HG03432 (cell line): ENCODE data around the gene CD300A.
"Not testable (repeated sequence)": the region's sequence is repeated elsewhere in the genome, so short reads cannot be mapped to it uniquely, and the experiment has no call there.

Experiments used
- ATAC-seq: cut with Tn5 transposase; IDR thresholded peaks from one replicate; pipeline ENCODE4 v1.9.1; 2021; ENCODE audit warnings: mild to moderate bottlenecking, moderate library complexity; ENCODE audit not compliant: unreplicated experiment

The CD300A gene

DNA sequence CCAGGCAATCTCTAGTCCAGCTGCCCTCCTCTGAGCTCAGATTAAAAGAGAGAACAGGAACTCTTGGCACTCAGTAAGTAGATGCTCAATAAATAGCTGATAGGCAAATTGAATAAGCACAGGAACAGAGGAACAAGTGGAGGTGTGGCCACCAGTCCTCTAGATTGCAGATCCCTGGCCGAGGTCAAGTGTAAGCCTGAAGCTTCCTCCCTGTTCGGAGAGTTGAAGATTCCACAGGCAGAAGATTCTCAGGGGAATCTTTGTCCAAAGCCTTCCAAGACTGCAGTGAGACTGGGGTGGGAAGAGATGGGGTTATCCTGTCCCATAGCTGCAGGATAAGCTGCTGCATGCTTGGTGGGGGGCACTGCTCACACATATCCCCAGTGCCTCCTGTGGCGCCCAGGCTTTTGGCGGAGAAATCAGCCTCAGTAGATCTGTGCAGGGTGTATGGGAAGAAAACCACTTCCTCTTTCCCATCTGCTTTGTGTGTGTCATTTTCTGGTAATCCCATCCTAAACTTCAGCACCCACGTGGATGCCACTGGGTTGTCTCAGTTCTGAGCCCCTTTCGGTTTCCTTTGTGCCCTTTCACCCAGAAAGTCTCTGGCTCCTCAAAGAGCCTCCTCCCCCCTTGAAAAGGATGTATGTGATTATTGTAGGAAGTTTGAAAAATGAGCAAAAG, 12.1 kb downstream of the CD300A start:
- no peak for ATAC-seq

GRCh38 chr17:74480290-74480689, 13.9 kb downstream of the CD300A start:
- ATAC-seq: no peak

DNA sequence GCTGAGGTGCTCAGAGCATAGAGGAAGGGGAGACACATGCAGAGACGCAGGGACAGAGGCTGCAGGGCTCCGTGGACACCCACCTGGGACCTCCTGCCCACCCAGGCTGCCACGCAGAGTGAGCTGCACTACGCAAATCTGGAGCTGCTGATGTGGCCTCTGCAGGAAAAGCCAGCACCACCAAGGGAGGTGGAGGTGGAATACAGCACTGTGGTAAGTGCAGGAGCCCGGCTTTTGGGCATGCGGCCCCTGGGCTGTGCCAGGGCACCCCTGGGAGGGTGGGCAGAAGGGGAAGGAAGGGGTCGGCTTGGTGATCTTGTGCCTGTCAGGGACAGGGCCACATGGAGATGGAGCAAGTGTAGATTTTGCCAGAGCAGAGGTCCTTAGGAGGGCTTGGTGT, 15.2 kb downstream of the CD300A start:
- no peak for ATAC-seq

DNA sequence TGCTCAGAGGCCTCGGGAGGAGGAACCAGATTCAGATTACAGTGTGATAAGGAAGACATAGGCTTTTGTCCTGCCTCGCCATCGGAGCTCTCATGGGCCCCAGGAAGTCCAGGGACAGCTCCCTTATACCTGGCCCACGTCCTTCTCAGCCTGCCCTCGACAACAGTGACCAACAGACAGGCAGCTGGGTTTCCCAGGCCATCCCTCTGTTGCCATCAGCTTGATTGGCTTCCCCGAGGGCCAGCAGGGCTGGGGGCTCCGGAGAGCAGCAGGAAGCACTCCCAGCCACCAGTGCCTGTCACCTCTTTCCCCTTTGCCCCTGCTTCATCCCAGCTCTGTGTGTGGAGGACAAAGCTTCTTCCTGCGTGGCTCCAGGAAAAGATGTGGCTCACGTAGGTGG, 17.6 kb downstream of the CD300A start:
- no peak for ATAC-seq

- ATAC-seq: no peak
Measured at GRCh38 chr17:74485022-74485743, 18.7 kb downstream of the CD300A start.

DNA sequence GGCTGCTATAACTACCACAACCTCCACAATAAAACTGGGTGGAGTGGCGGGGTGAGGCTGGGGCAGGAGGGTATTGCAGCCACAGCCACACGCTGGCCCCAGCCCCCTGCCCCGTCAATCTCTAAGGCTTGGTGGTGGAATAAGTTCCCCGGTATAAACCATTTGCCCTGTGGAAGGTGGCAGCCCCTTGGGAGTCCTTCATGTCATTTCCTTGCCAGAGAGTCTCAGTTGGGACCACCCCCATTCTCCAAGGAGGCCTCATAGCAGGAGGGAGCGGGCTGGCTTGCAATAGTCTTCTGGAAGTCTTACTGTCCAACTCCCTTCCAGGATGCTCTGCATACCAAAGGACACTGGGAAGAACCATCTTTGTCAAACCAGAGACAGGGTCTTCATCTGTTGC, 19.4 kb downstream of the CD300A start:
- ATAC-seq: no peak

GRCh38 chr17:74488276-74488675, 21.8 kb downstream of the CD300A start:
- ATAC-seq: not testable (repeated sequence)

DNA sequence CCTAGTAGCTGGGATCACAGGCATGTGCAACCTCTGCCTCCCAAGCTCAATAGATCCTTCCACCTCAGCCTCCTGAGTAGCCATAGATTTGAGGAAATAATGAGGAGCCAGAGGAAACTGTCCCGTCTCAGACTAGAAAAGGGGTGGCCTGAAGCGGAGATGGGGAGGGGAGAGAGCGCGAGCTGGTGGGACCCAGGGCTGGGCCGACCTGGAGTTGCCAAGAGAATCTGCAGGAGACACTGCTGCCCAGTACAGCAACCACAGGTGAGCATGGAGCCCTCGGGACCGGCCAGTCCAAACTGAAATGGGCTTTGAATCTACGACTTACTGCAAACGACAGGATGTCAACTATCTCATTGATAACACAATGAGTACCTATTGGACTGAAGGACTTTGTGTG, 24.3 kb downstream of the CD300A start:
- ATAC-seq: no peak

GRCh38 chr17:74491626-74492025, 25.2 kb downstream of the CD300A start:
- ATAC-seq: no peak

- ATAC-seq: no peak
Measured at GRCh38 chr17:74493331-74493833, 26.9 kb downstream of the CD300A start.

- ATAC-seq: no peak
Measured at GRCh38 chr17:74497471-74497870, 31.0 kb downstream of the CD300A start.

- no peak for ATAC-seq
Measured at GRCh38 chr17:74499992-74500391, 33.6 kb downstream of the CD300A start.

DNA sequence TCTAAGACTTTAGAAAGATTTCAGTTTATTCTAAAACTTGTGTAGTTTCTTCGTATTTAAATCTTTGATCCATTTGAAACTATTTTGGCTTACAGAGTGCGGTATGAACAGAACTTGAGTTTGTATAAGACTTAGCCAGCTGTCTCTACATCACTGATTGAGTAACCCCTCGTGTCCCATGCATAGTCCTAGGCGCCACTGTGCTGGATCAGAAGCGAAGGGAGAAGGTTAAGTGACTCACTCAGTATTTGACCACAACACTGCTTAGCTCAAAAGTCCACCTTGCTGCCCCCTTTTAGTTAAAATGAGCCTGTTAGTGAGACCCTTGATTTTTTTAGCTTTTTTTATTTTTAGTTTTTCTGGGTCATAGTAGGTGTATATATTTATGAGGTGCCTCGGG, 36.4 kb downstream of the CD300A start:
- ATAC-seq: no peak

DNA sequence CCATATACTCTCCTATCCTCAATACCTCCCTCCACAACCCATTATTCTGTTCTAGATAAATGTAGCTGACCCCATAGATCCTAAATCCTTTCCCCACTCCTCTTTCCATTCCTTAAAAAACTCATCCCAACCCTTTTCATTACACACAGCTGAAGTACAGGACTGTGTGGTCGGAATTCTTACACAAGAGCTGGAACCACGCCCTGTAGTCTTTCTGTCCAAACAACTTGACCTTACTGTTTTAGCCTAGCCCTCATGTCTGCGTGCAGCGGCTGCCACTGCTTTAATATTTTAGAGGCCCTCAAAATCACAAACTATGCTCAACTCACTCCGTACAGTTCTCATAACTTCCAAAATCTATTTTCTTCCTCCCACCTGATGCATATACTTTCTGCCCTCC, 37.5 kb downstream of the CD300A start:
- ATAC-seq: not testable (repeated sequence)

DNA sequence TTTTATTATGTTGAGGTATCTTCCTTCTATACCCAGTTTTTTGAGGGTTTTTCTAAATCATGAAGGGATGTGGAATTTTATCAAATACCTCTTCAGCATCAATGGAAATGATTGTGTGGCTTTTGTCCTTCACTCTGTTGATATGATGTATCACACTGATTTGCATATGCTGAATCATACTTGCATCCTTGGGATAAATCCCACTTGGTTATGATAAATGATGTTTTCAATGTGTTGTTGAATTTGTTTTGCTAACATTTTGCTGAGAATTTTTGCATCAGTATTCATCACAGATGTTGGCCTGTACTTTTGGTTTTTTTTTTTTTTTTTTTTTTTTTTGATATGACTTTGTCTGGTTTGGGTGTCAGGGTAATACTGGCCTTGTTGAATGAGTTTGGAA, 41.7 kb downstream of the CD300A start:
- no peak for ATAC-seq

- ATAC-seq: no peak
Measured at GRCh38 chr17:74512036-74512435, 45.6 kb downstream of the CD300A start.

DNA sequence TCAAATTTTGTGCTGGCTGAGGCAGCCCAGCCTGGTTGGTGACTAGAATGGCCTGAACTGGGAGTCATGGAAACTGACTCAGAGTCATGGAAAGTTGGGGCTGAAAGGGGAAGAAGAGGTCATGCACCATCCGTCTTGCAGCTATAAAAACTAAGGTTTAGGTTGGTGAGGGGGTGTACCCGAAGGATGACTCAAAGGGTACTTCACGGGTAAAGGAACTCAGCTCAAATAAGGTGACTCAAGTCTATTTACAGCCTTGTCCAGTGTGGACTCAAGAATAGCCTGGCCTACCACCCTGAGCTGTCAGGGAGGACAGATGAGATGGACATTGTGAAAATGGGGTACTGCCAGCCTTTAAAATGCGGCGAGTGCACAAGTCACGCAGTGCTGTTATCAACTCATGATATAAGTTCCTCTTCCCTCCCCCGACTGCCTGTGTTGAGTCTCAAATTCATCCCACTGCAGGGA, 46.2 kb downstream of the CD300A start:
- peak; percentile 66 for ATAC-seq

GRCh38 chr17:74513987-74514631, 47.7 kb downstream of the CD300A start:
- no peak for ATAC-seq

GRCh38 chr17:74514632-74515334, 48.3 kb downstream of the CD300A start:
- ATAC-seq: no peak

- no peak for ATAC-seq
Measured at GRCh38 chr17:74515941-74516340, 49.5 kb downstream of the CD300A start.
